ENCODE measurements around the gene PIM3. TPM values are rescaled to one million over a fixed set of nuclear protein-coding genes. Genes with fewer than 3 reads are reported as not detected.

The PIM3 gene
- total and polyA plus RNA-seq, 4 donors, result 14.5 to 44.0 (median 28.1) TPM

- DNase-seq (ENCODE audit: low spot score), result no peak
Observed at GRCh38 chr22:49954991-49955580, 5.5 kb upstream of the PIM3 start.

GRCh38 chr22:49955581-49956417 lies 4.8 kb upstream of the PIM3 start:
- H3K9ac ChIP-seq (ENCODE audit: low read depth in 1 of 2, low read length in 2 of 2), result peak overlapping the region in 1 of 2 donors; percentile 16
- no peaks in the 10 kb centered on the region for H3K27me3 ChIP-seq (ENCODE audit: control insufficient read depth in 4 of 4, insufficient read depth in 4 of 4, low read length in 3 of 4)
- no peak for DNase-seq (ENCODE audit: low spot score)
- peak overlapping the region; percentile 49 to 67 for H3K27ac ChIP-seq (ENCODE audit: low read depth in 1 of 2, low read length in 2 of 2)
- H3K4me1 ChIP-seq (ENCODE audit: control insufficient read depth in 4 of 4, insufficient read depth in 4 of 4, low read length in 3 of 4), result peaks cover 37 to 58% (median 49%) of the 10 kb centered on the region in 4 donors
- no peak overlapping the region for H3K4me3 ChIP-seq (ENCODE audit: low read depth in 1 of 3, low read length in 3 of 3)
- WGBS, result 55% methylated on average over 22 of the region's 22 CpGs
- H3K36me3 ChIP-seq (ENCODE audit: control insufficient read depth in 4 of 4, insufficient read depth in 3 of 4, low read depth in 1 of 4, low read length in 3 of 4), result no peaks in the 10 kb centered on the region
- H3K9me3 ChIP-seq (ENCODE audit: control insufficient read depth in 4 of 4, low read length in 3 of 4), result no peaks in the 10 kb centered on the region
- TF ChIP-seq FOXA1 (IDR thresholded peaks at IDR 0.05) (no peak), FOXA2 (IDR thresholded peaks at IDR 0.05) (peak; percentile 5), RAD21 (IDR thresholded peaks at IDR 0.05) (no peak), ATF3 (IDR thresholded peaks at IDR 0.05) (no peak), ZBTB33 (IDR thresholded peaks at IDR 0.05) (no peak), YY1 (IDR thresholded peaks at IDR 0.05) (no peak), SP1 (IDR thresholded peaks at IDR 0.05) (peak; percentile 49), NR2F2 (IDR thresholded peaks at IDR 0.05) (peak; percentile 61), TAF1 (conservative IDR thresholded peaks at IDR 0.05) (no peak), JUND (IDR thresholded peaks at IDR 0.05) (no peak), HNF4G (IDR thresholded peaks at IDR 0.05) (no peak)

More at GRCh38 chr22:49954991-49955580, 5.5 kb upstream of the PIM3 start:
- H3K9me3 ChIP-seq (ENCODE audit: control insufficient read depth in 4 of 4, low read length in 3 of 4), result no peaks in the 10 kb centered on the region
- H3K4me3 ChIP-seq (ENCODE audit: low read depth in 1 of 3, low read length in 3 of 3), result no peak overlapping the region
- peak overlapping the region; percentile 49 to 67 for H3K27ac ChIP-seq (ENCODE audit: low read depth in 1 of 2, low read length in 2 of 2)
- H3K4me1 ChIP-seq (ENCODE audit: control insufficient read depth in 4 of 4, insufficient read depth in 4 of 4, low read length in 3 of 4), result peaks cover 37 to 58% (median 50%) of the 10 kb centered on the region in 4 donors
- no peaks in the 10 kb centered on the region for H3K27me3 ChIP-seq (ENCODE audit: control insufficient read depth in 4 of 4, insufficient read depth in 4 of 4, low read length in 3 of 4)
- no peaks in the 10 kb centered on the region for H3K36me3 ChIP-seq (ENCODE audit: control insufficient read depth in 4 of 4, insufficient read depth in 3 of 4, low read depth in 1 of 4, low read length in 3 of 4)
- TF ChIP-seq NR2F2 (IDR thresholded peaks at IDR 0.05) (no peak), ZBTB33 (IDR thresholded peaks at IDR 0.05) (no peak), RAD21 (IDR thresholded peaks at IDR 0.05) (no peak), FOXA1 (IDR thresholded peaks at IDR 0.05) (no peak), GABPA (IDR thresholded peaks at IDR 0.05 in 1 of 2, conservative IDR thresholded peaks at IDR 0.05 in 1 of 2) (no peak), JUND (IDR thresholded peaks at IDR 0.05) (no peak), RXRA (IDR thresholded peaks at IDR 0.05) (no peak), HNF4A (conservative IDR thresholded peaks at IDR 0.05) (no peak), TAF1 (conservative IDR thresholded peaks at IDR 0.05) (no peak), MAX (IDR thresholded peaks at IDR 0.05) (no peak), FOXA2 (IDR thresholded peaks at IDR 0.05) (no peak), SP1 (IDR thresholded peaks at IDR 0.05) (no peak), HNF4G (IDR thresholded peaks at IDR 0.05) (no peak), CTCF (IDR thresholded peaks at IDR 0.05; ENCODE audit: low read depth, low read length, missing input control) (no peak), ATF3 (IDR thresholded peaks at IDR 0.05) (no peak)
- H3K9ac ChIP-seq (ENCODE audit: low read depth in 1 of 2, low read length in 2 of 2), result no peak overlapping the region
- 68% methylated on average over 15 of the region's 15 CpGs for WGBS
